K562 (cell line): ENCODE results near the gene ITGB3BP. TPM values are rescaled to one million over a fixed set of nuclear protein-coding genes. Genes with fewer than 3 reads are reported as not detected.
A peak's percentile ranks its signal among the peaks of the same experiment; 100 is the strongest.

Source experiments
- ARID2 ChIP-seq: fragments of 450-650 bp; IDR thresholded peaks from 2 replicates; pipeline ENCODE4 v1.6.1; 2017; ENCODE audit warnings: antibody characterized with exemption, mild to moderate bottlenecking
- ATF2 ChIP-seq: sonication (generic); formaldehyde crosslinking; IDR thresholded peaks from 2 replicates; pipeline ENCODE4 v1.8.1; 2022; ENCODE audit warnings: missing genetic modification reagents
- CBX1 ChIP-seq: sonication (generic); IDR thresholded peaks from 2 replicates; pipeline ENCODE4 v1.6.1; 2016; ENCODE audit warnings: antibody characterized with exemption, low read depth, mild to moderate bottlenecking
- CBX2 ChIP-seq: fragments of 200-600 bp; sonication (generic); IDR thresholded peaks from one replicate; pipeline ENCODE4 v1.6.1; 2012; ENCODE audit warnings: mild to moderate bottlenecking, low read length, inconsistent platforms; ENCODE audit not compliant: insufficient read depth, poor library complexity, severe bottlenecking
- CREB3 ChIP-seq: fragments of 450-650 bp; conservative IDR thresholded peaks from 2 replicates; pipeline ENCODE4 v1.6.1; 2016; ENCODE audit warnings: missing genetic modification characterization, low read depth, mild to moderate bottlenecking, missing compliant biosample characterization, moderate library complexity
- E2F3 ChIP-seq: fragments of 250-450 bp; sonication (Bioruptor Pico); IDR thresholded peaks from 2 replicates; pipeline ENCODE4 v1.4.0; 2020; ENCODE audit warnings: mild to moderate bottlenecking
- ELF1 ChIP-seq: fragments of 200-800 bp; sonication (Bioruptor generic); IDR thresholded peaks from 2 replicates; pipeline ENCODE4 v1.6.1; 2016; ENCODE audit warnings: missing genetic modification characterization, missing compliant biosample characterization
- MAFG ChIP-seq: fragments of 450-650 bp; conservative IDR thresholded peaks from 2 replicates; pipeline ENCODE4 v1.6.1; 2016; ENCODE audit warnings: missing genetic modification characterization, missing compliant biosample characterization
- NFE2L1 ChIP-seq: fragments of 450-650 bp; IDR thresholded peaks from 2 replicates; pipeline ENCODE4 v1.6.1; 2016; ENCODE audit warnings: missing genetic modification characterization, low read depth, mild to moderate bottlenecking, missing compliant biosample characterization, moderate library complexity, borderline replicate concordance
- NFIX ChIP-seq: fragments of 250-450 bp; sonication (Bioruptor Pico); IDR thresholded peaks from 2 replicates; pipeline ENCODE4 v1.4.0; 2020; ENCODE audit warnings: low read depth, mild to moderate bottlenecking, moderate library complexity
- NUFIP1 ChIP-seq: fragments of 450-650 bp; IDR thresholded peaks from 2 replicates; pipeline ENCODE4 v1.6.1; 2018; ENCODE audit not compliant: partially characterized antibody
- POLR2A ChIP-seq: fragments of 450-650 bp; conservative IDR thresholded peaks from 2 replicates; pipeline ENCODE4 v1.6.1; 2016
- RNF2 ChIP-seq: sonication (generic); IDR thresholded peaks from 2 replicates; pipeline ENCODE4 v1.6.1; 2016
- SMARCB1 ChIP-seq: IDR thresholded peaks from 2 replicates; pipeline ENCODE4 v1.6.1; 2011; ENCODE audit warnings: improper control_type of control experiment, low read depth; ENCODE audit not compliant: insufficient read length
- SMARCC2 ChIP-seq: fragments of 450-650 bp; IDR thresholded peaks from 2 replicates; pipeline ENCODE4 v1.6.1; 2017; ENCODE audit warnings: antibody characterized with exemption, moderate library complexity, mild to moderate bottlenecking, low read depth
- SPI1 ChIP-seq: IDR thresholded peaks from 2 replicates; pipeline ENCODE4 v1.6.1; 2011; ENCODE audit warnings: low read depth, low read length, control low read depth, borderline replicate concordance
- SRSF3 ChIP-seq: fragments of 200-400 bp; formaldehyde crosslinking; IDR thresholded peaks from 2 replicates; pipeline ENCODE4 v1.6.1; 2016; ENCODE audit warnings: mild to moderate bottlenecking, low read length, moderate library complexity; ENCODE audit not compliant: insufficient read depth
- ZNF551 ChIP-seq: fragments of 250-450 bp; sonication (Bioruptor Pico); IDR thresholded peaks from 2 replicates; pipeline ENCODE4 v1.5.0; 2021; ENCODE audit warnings: mild to moderate bottlenecking, moderate library complexity
- polyA plus RNA-seq, 8 experiments: library from polyadenylated mRNA; depleted of rRNA in 4 of 8; stranded (reverse) in 5 of 8; unstranded in 3 of 8; fragments of >200 nt; fragmentation: Nextera tagmentation in 2 of 8; fragmentation: Illumina TruSeq in 1 of 8; extraction: Ambion mirVana in 2 of 8; extraction: Trizol in 1 of 8; gene quantifications; 2 replicates each; pipeline versions ENCODE4 v1.2.1 to v1.2.3, GENCODE V29; 2011 to 2014; ENCODE audit warnings: inconsistent platforms in 1 of 8, missing spikeins in 1 of 8
- total RNA-seq, 7 experiments: library from RNA; depleted of rRNA in 6 of 7; stranded (reverse); fragments of >200 nt in 6 of 7; fragmentation: Illumina TruSeq in 2 of 7; extraction: Trizol in 2 of 7; gene quantifications; 2 replicates each; pipeline versions ENCODE4 v1.2.1 to v1.2.3, GENCODE V29; 2011 to 2021; ENCODE audit warnings: low replicate concordance in 1 of 7
- TF ChIP-seq, protein P1 (sequence below): fragments of 200-800 bp; sonication (Bioruptor generic); IDR thresholded peaks from 2 replicates; pipeline ENCODE4 v1.6.1; 2016; ENCODE audit warnings: missing genetic modification characterization, missing compliant biosample characterization

The ITGB3BP gene
- total and polyA plus RNA-seq, 9 of the 15 experiments (the other 6 are each of a cell fraction or from before 2014, with no cell fraction given): 62.8 to 151 (median 110) TPM

DNA sequence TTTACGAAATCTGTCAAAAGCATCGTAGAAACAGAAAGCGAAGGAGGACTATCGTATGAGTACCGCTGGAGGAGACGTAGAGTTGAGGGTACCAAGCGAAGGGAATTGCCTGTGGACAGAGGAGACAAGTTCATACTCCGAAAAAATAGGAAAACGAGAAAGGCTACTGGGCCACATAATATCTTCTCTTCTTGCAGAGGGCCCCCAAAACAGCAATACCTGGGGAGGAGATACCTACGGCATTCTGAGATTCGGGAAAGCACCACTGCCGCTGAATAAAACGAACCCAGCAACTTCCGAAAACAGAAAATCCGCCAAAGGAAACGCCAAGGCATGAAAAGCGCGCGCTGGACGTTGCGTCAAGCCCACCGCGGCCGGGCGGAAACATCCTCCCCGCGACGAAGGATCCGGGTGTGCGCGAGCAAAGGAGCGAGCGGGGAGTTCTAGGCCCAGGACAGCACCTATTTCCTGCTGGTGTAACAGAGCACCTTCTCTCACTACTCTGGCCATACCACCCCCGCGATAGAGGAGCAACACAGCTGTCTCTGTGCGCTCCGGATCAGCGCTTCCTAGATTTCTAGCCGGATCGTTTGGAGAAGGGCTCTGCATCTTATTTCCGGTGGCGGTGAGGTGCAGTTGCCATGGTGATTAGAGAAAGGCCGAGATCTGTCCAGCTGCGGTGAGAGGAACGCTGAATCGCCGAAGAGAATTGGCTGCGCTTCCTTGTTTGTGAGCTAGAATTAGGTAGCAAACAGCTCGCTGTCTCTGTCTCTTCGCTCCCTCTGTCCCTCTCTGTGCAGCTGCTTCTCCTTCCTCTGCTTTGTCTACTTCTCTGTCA, at the start of gene ITGB3BP, which contains the start of gene EFCAB7 (continued):
- TF ChIP-seq, protein P1, sequence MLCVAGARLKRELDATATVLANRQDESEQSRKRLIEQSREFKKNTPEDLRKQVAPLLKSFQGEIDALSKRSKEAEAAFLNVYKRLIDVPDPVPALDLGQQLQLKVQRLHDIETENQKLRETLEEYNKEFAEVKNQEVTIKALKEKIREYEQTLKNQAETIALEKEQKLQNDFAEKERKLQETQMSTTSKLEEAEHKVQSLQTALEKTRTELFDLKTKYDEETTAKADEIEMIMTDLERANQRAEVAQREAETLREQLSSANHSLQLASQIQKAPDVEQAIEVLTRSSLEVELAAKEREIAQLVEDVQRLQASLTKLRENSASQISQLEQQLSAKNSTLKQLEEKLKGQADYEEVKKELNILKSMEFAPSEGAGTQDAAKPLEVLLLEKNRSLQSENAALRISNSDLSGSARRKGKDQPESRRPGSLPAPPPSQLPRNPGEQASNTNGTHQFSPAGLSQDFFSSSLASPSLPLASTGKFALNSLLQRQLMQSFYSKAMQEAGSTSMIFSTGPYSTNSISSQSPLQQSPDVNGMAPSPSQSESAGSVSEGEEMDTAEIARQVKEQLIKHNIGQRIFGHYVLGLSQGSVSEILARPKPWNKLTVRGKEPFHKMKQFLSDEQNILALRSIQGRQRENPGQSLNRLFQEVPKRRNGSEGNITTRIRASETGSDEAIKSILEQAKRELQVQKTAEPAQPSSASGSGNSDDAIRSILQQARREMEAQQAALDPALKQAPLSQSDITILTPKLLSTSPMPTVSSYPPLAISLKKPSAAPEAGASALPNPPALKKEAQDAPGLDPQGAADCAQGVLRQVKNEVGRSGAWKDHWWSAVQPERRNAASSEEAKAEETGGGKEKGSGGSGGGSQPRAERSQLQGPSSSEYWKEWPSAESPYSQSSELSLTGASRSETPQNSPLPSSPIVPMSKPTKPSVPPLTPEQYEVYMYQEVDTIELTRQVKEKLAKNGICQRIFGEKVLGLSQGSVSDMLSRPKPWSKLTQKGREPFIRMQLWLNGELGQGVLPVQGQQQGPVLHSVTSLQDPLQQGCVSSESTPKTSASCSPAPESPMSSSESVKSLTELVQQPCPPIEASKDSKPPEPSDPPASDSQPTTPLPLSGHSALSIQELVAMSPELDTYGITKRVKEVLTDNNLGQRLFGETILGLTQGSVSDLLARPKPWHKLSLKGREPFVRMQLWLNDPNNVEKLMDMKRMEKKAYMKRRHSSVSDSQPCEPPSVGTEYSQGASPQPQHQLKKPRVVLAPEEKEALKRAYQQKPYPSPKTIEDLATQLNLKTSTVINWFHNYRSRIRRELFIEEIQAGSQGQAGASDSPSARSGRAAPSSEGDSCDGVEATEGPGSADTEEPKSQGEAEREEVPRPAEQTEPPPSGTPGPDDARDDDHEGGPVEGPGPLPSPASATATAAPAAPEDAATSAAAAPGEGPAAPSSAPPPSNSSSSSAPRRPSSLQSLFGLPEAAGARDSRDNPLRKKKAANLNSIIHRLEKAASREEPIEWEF (CRISPR knock-in tag): no peak
- no peak for TF ChIP-seq ZNF551 (CRISPR knock-in tag)
- TF ChIP-seq SRSF3: no peak
- no peak for TF ChIP-seq ATF2 (CRISPR knock-in tag)
- no peak for TF ChIP-seq NUFIP1
- 0 out of 2 replicates have a peak, but pooled peaks have one; percentile 58 for TF ChIP-seq CREB3
- no peak for TF ChIP-seq NFE2L1 (tag)
- no peak for TF ChIP-seq MAFG (tag)
- TF ChIP-seq ELF1: peak; percentile 97
- TF ChIP-seq NFIX (CRISPR knock-in tag): no peak
- peak; percentile 49; the same call in 1 of the 2 replicates for TF ChIP-seq SPI1
- TF ChIP-seq E2F3 (CRISPR knock-in tag): peak; percentile 100
- TF ChIP-seq CBX2: no peak
- TF ChIP-seq CBX1: no peak
- no peak for TF ChIP-seq SMARCB1
- no peak for TF ChIP-seq SMARCC2
- TF ChIP-seq POLR2A: peak; percentile 93
- peak; percentile 77 for TF ChIP-seq RNF2
- no peak for TF ChIP-seq ARID2
